ENCODE measurements around the gene MGAT5B. TPM values are rescaled to one million over a fixed set of nuclear protein-coding genes. Genes with fewer than 3 reads are reported as not detected.
"Not testable (repeated sequence)": the region's sequence is repeated elsewhere in the genome, so short reads cannot be mapped to it uniquely, and the experiment has no call there.

The MGAT5B gene
- total and polyA plus RNA-seq, 2 donors (not counting 1 experiment from before 2014, with no cell fraction given) = 0.09 to 0.17 TPM

DNA sequence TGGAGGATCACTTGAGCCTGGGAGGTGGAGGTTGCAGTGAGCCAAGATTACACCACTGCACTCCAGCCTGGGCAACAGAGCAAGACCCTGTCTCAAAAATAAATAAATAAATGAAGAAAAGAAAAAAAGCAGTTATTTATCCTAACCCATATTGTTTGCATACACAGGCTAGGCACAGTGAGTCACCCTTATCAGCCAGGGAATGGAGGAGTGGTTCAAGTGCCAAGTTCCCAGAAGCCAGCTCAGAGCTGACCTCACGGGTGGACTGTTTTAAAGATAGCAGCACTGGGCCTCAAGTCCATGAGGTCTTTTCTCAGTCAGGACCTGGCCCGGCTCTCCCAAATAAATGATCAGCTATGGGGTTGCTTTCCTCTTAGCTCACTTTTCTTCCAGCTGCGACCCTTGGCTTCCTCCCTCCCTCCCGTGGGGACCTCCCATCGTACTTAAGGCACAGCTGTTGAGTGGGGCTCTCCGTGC lies 22.6 kb upstream of the MGAT5B start:
- Histone ChIP-seq H3K4me3 (replicated peaks in 1 of 4; ENCODE audit: control extremely low read depth in 1 of 4, insufficient read depth in 1 of 4, low read depth in 3 of 4, low read length in 4 of 4) (no peak overlapping the region), H3K79me2 (ENCODE audit: control insufficient read depth, insufficient read depth, low read length) (no peaks in the 10 kb centered on the region), H3K9ac (ENCODE audit: insufficient read depth, low read length) (no peak overlapping the region), H3K9me3 (ENCODE audit: control insufficient read depth, insufficient read depth, low read depth, low read length) (no peaks in the 10 kb centered on the region), H3K4me1 (ENCODE audit: control insufficient read depth, extremely low read depth, insufficient read depth, low read length) (no peaks in the 10 kb centered on the region), H2AFZ (ENCODE audit: low read length) (no peak overlapping the region), H3K4me2 (ENCODE audit: extremely low read depth, insufficient read depth, low read length) (no peak overlapping the region), H3K36me3 (ENCODE audit: control insufficient read depth, insufficient read depth, low read length) (no peaks in the 10 kb centered on the region), H4K20me1 (ENCODE audit: control insufficient read depth, extremely low read depth, insufficient read depth, low read length) (no peaks in the 10 kb centered on the region), H3K27me3 (ENCODE audit: control insufficient read depth, insufficient read depth, low read length) (peaks cover 9% of the 10 kb centered on the region), H3K27ac (ENCODE audit: insufficient read depth, low read length) (no peak overlapping the region)
- DNase-seq (ENCODE audit: low read depth in 2 of 2) = peak in 1 of 2 donors; percentile 36
- no peak for TF ChIP-seq EZH2 (IDR thresholded peaks at IDR 0.05; ENCODE audit: low read length, missing control alignments)
- TF ChIP-seq, protein P1, sequence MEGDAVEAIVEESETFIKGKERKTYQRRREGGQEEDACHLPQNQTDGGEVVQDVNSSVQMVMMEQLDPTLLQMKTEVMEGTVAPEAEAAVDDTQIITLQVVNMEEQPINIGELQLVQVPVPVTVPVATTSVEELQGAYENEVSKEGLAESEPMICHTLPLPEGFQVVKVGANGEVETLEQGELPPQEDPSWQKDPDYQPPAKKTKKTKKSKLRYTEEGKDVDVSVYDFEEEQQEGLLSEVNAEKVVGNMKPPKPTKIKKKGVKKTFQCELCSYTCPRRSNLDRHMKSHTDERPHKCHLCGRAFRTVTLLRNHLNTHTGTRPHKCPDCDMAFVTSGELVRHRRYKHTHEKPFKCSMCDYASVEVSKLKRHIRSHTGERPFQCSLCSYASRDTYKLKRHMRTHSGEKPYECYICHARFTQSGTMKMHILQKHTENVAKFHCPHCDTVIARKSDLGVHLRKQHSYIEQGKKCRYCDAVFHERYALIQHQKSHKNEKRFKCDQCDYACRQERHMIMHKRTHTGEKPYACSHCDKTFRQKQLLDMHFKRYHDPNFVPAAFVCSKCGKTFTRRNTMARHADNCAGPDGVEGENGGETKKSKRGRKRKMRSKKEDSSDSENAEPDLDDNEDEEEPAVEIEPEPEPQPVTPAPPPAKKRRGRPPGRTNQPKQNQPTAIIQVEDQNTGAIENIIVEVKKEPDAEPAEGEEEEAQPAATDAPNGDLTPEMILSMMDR (conservative IDR thresholded peaks at IDR 0.05 in 1 of 2, IDR thresholded peaks at IDR 0.05 in 1 of 2; ENCODE audit: low read depth in 1 of 2, low read length in 2 of 2) = no peak

DNA sequence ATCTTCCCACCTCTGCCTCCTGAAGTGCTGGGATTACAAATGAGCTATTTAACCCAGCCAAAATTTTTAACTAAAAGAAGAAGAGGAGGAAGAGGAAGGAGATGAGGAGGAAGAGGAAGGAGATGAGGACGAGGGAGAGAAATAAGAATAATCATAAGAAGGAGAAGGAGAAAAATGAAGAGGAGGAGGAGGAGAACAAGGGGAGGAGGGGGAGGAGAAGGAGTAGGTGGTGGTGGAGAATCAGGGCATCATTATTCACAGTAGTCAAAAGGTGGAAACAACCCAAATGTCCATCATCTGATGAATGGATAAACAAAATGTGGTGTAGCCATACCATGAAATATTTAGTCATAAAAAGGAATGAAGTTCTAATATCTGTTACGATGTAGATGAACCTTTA lies 21.2 kb upstream of the MGAT5B start:
- Histone ChIP-seq H3K9ac (ENCODE audit: insufficient read depth, low read length) (no peak overlapping the region), H3K4me1 (ENCODE audit: control insufficient read depth, extremely low read depth, insufficient read depth, low read length) (no peaks in the 10 kb centered on the region), H3K27me3 (ENCODE audit: control insufficient read depth, insufficient read depth, low read length) (peaks cover 5% of the 10 kb centered on the region), H3K79me2 (ENCODE audit: control insufficient read depth, insufficient read depth, low read length) (no peaks in the 10 kb centered on the region), H3K4me2 (ENCODE audit: extremely low read depth, insufficient read depth, low read length) (no peak overlapping the region), H2AFZ (ENCODE audit: low read length) (no peak overlapping the region), H3K27ac (ENCODE audit: insufficient read depth, low read length) (no peak overlapping the region), H3K36me3 (ENCODE audit: control insufficient read depth, insufficient read depth, low read length) (no peaks in the 10 kb centered on the region), H3K9me3 (ENCODE audit: control insufficient read depth, insufficient read depth, low read depth, low read length) (no peaks in the 10 kb centered on the region), H3K4me3 (replicated peaks in 1 of 4; ENCODE audit: control extremely low read depth in 1 of 4, insufficient read depth in 1 of 4, low read depth in 3 of 4, low read length in 4 of 4) (no peak overlapping the region), H4K20me1 (ENCODE audit: control insufficient read depth, extremely low read depth, insufficient read depth, low read length) (no peaks in the 10 kb centered on the region)
- TF ChIP-seq, protein P1 (conservative IDR thresholded peaks at IDR 0.05 in 1 of 2, IDR thresholded peaks at IDR 0.05 in 1 of 2; ENCODE audit: low read depth in 1 of 2, low read length in 2 of 2) = no peak
- no peak for TF ChIP-seq EZH2 (IDR thresholded peaks at IDR 0.05; ENCODE audit: low read length, missing control alignments)
- DNase-seq (ENCODE audit: low read depth in 2 of 2) = no peak

DNA sequence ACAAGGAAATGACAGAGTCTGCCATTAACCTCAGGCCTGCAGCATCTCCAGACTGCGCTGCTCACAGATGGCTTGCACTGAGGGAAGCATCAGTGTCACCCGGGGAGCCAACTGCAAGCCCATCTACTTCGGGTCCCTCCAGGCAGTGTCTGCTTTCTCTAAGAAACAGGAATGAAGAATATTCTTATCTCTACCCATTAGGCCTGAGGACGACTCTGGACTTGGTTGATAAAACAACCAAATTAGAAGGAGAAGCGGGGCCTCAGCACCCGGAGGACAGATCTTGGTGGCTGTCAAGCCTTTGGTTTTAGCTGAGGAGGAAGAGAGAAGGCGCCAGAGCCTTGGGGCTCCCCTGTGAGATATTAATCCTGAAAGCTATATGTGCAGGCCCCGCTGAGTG lies 19.5 kb upstream of the MGAT5B start:
- no peak overlapping the region for H3K4me2 ChIP-seq (ENCODE audit: extremely low read depth, insufficient read depth, low read length)
- H3K27me3 ChIP-seq (ENCODE audit: control insufficient read depth, insufficient read depth, low read length) = peaks cover 5% of the 10 kb centered on the region
- H4K20me1 ChIP-seq (ENCODE audit: control insufficient read depth, extremely low read depth, insufficient read depth, low read length) = no peaks in the 10 kb centered on the region
- H3K4me1 ChIP-seq (ENCODE audit: control insufficient read depth, extremely low read depth, insufficient read depth, low read length) = no peaks in the 10 kb centered on the region
- H3K9me3 ChIP-seq (ENCODE audit: control insufficient read depth, insufficient read depth, low read depth, low read length) = no peaks in the 10 kb centered on the region
- TF ChIP-seq, protein P1 (conservative IDR thresholded peaks at IDR 0.05 in 1 of 2, IDR thresholded peaks at IDR 0.05 in 1 of 2; ENCODE audit: low read depth in 1 of 2, low read length in 2 of 2) = no peak
- TF ChIP-seq EZH2 (IDR thresholded peaks at IDR 0.05; ENCODE audit: low read length, missing control alignments) = no peak
- no peak overlapping the region for H3K4me3 ChIP-seq (replicated peaks in 1 of 4; ENCODE audit: control extremely low read depth in 1 of 4, insufficient read depth in 1 of 4, low read depth in 3 of 4, low read length in 4 of 4)
- no peak overlapping the region for H3K27ac ChIP-seq (ENCODE audit: insufficient read depth, low read length)
- no peaks in the 10 kb centered on the region for H3K79me2 ChIP-seq (ENCODE audit: control insufficient read depth, insufficient read depth, low read length)
- H3K36me3 ChIP-seq (ENCODE audit: control insufficient read depth, insufficient read depth, low read length) = no peaks in the 10 kb centered on the region
- H2AFZ ChIP-seq (ENCODE audit: low read length) = no peak overlapping the region
- H3K9ac ChIP-seq (ENCODE audit: insufficient read depth, low read length) = no peak overlapping the region
- no peak for DNase-seq (ENCODE audit: low read depth in 2 of 2)

DNA sequence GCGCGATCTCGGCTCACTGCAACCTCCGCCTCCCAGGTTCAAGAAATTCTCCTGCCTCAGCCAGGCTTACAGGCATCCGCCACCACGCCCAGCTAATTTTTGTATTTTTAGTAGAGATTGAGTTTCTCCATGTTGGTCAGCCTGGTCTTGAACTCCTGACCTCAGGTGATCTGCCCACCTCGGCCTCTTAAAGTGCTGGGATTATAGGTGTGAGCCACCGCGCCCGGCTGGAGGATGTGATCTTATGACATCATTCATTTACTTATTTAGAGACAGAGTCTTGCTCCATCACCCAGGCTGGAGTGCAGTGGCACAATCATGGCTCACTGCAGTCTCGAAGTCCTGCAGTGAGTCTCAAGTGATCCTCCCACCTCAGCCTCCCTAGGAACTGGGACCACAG lies 19.0 kb upstream of the MGAT5B start:
- H4K20me1 ChIP-seq (ENCODE audit: control insufficient read depth, extremely low read depth, insufficient read depth, low read length); H3K4me1 ChIP-seq (ENCODE audit: control insufficient read depth, extremely low read depth, insufficient read depth, low read length); H3K27ac ChIP-seq (ENCODE audit: insufficient read depth, low read length); H3K36me3 ChIP-seq (ENCODE audit: control insufficient read depth, insufficient read depth, low read length); H3K27me3 ChIP-seq (ENCODE audit: control insufficient read depth, insufficient read depth, low read length); H2AFZ ChIP-seq (ENCODE audit: low read length); H3K4me2 ChIP-seq (ENCODE audit: extremely low read depth, insufficient read depth, low read length); H3K9me3 ChIP-seq (ENCODE audit: control insufficient read depth, insufficient read depth, low read depth, low read length); DNase-seq (ENCODE audit: low read depth in 2 of 2); H3K79me2 ChIP-seq (ENCODE audit: control insufficient read depth, insufficient read depth, low read length); H3K4me3 ChIP-seq (replicated peaks in 1 of 4; ENCODE audit: control extremely low read depth in 1 of 4, insufficient read depth in 1 of 4, low read depth in 3 of 4, low read length in 4 of 4); H3K9ac ChIP-seq (ENCODE audit: insufficient read depth, low read length): not testable (repeated sequence)

All from fibroblast of lung (primary cell).